Calu3 (cell line): Measurements from ENCODE around the gene EPHA10. TPM values are rescaled to one million over a fixed set of nuclear protein-coding genes. Genes with fewer than 3 reads are reported as not detected.
A peak's percentile ranks its signal among the peaks of the same experiment; 100 is the strongest.

Experiments
- BruUV-seq: library from RNA; stranded (reverse); fragments of 400-500 nt; replicated peaks from 2 replicates; lab custom pipeline; 2021; lab: Mats Ljungman, UMichigan
- CTCF ChIA-PET: fragments of 300-600 bp; sonication (Branson Sonifier 250); formaldehyde crosslinking; loops from one replicate; lab custom pipeline; 2022; ENCODE audit warnings: antibody characterized with exemption; lab: Charles Lee
- DNase-seq: peaks from one replicate; pipeline ENCODE4 v3.0.0; 2022
- H3K27ac Mint-ChIP-seq: one replicate; pipeline ENCODE4 v1.8.0; 2022; ENCODE audit warnings: mixed read lengths; ENCODE audit not compliant: unreplicated experiment
- H3K27me3 Mint-ChIP-seq: one replicate; pipeline ENCODE4 v1.8.0; 2022; ENCODE audit warnings: mixed read lengths; ENCODE audit not compliant: unreplicated experiment
- H3K36me3 Mint-ChIP-seq: one replicate; pipeline ENCODE4 v1.8.0; 2022; ENCODE audit warnings: mild to moderate bottlenecking, moderate library complexity, mixed read lengths; ENCODE audit not compliant: insufficient read depth, unreplicated experiment
- H3K4me1 Mint-ChIP-seq: one replicate; pipeline ENCODE4 v1.8.0; 2022; ENCODE audit warnings: mild to moderate bottlenecking, low read depth, mixed read lengths; ENCODE audit not compliant: unreplicated experiment
- H3K4me3 Mint-ChIP-seq: one replicate; pipeline ENCODE4 v1.8.0; 2022; ENCODE audit warnings: mild to moderate bottlenecking, low read depth, moderate library complexity, mixed read lengths; ENCODE audit not compliant: unreplicated experiment
- H3K9me3 Mint-ChIP-seq: one replicate; pipeline ENCODE4 v1.8.0; 2022; ENCODE audit warnings: low read depth, mixed read lengths; ENCODE audit not compliant: unreplicated experiment
- intact Hi-C: fragments of 100-400 bp; cut with micrococcal nuclease; formaldehyde crosslinking; loops from one replicate; pipeline ENCODE4 v1.10.0; 2022; ENCODE audit not compliant: unreplicated experiment
- total RNA-seq: library from RNA; stranded (reverse); gene quantifications from 2 replicates; pipeline ENCODE4 v1.2.3, GENCODE V29; 2022
- TF ChIP-seq, protein P1 (sequence below): fragments of 200-600 bp; IDR thresholded peaks from one replicate; pipeline ENCODE4 v1.8.0; 2022; ENCODE audit warnings: antibody characterized with exemption; ENCODE audit not compliant: unreplicated experiment

The EPHA10 gene
- total RNA-seq, 1 experiment from 2014 or later, result 7.8 TPM

DNA sequence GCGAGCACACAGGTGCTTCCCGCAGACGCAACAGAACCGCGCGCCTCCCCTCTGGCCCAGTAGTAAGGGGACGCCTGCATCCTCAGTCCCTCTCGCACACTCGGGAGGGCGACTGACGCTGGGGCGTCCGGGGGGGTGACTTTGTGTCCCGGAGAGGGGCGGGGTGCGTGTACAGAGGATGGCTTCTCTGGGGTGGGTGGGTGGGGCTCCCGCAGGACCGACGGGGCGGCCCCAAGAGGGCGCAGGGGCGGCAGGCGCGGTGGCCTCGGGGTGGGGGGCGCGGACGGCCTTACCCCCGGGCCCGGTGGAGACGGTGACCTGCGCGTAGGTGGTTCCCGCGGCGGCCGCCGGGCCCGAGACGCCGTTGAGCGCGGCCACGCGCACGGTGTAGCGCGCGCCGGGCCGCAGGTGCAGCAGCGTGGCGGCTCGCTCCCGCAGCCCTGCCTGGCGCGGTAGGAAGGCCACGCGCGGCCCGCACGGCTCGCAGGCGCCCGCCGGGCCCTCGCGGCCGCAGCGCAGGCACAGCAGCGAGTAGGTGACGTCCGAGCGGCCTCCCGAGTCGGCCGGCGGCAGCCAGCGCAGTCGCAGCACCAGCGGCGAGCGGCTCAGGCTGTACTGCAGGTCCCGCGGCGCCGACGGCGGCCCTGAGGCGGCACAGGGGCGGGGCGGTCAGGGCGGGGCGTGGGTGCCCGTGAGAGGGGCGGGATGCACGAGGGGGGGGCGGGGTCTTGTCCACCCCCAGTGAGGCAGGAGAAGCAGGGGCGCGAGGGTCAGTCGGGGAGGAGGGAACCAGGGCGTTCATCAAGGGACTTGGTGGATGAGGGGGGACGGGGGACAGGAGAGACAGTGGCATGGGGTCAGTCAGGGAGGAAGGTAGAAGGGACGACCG, 12.1 kb downstream of the EPHA10 start:
- H3K27ac Mint-ChIP-seq, result peak overlapping the region; percentile 50
- CTCF ChIA-PET, result no interaction called here
- H3K27me3 Mint-ChIP-seq, result no peaks in the 10 kb centered on the region
- H3K9me3 Mint-ChIP-seq, result no peaks in the 10 kb centered on the region
- H3K4me3 Mint-ChIP-seq, result peak overlapping the region; percentile 81
- DNase-seq, result peak; percentile 74
- H3K4me1 Mint-ChIP-seq, result no peaks in the 10 kb centered on the region
- intact Hi-C loops, result no loop called here
- H3K36me3 Mint-ChIP-seq, result peaks cover 22% of the 10 kb centered on the region
- no TSS peak for BruUV-seq
- TF ChIP-seq, protein P1, sequence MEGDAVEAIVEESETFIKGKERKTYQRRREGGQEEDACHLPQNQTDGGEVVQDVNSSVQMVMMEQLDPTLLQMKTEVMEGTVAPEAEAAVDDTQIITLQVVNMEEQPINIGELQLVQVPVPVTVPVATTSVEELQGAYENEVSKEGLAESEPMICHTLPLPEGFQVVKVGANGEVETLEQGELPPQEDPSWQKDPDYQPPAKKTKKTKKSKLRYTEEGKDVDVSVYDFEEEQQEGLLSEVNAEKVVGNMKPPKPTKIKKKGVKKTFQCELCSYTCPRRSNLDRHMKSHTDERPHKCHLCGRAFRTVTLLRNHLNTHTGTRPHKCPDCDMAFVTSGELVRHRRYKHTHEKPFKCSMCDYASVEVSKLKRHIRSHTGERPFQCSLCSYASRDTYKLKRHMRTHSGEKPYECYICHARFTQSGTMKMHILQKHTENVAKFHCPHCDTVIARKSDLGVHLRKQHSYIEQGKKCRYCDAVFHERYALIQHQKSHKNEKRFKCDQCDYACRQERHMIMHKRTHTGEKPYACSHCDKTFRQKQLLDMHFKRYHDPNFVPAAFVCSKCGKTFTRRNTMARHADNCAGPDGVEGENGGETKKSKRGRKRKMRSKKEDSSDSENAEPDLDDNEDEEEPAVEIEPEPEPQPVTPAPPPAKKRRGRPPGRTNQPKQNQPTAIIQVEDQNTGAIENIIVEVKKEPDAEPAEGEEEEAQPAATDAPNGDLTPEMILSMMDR, result no peak

DNA sequence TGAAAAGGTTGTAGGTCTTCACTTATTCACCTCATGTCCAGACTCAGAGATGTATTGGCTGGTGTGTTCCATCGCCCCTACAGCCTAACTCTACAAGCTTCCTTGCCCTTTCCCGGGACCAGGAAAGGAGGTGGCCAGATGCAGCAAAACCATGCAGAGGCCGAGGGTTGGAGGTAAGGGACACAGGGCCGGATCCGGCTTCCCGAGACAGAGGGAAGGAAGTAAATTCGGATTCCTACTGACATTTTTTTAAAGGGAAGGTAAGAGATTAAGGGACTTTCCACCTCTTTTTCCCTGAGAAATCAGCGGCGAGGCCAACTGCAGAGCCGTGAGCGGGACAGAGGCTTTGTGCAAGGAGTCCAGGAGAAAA, 12.7 kb downstream of the EPHA10 start:
- TF ChIP-seq, protein P1, result no peak

DNA sequence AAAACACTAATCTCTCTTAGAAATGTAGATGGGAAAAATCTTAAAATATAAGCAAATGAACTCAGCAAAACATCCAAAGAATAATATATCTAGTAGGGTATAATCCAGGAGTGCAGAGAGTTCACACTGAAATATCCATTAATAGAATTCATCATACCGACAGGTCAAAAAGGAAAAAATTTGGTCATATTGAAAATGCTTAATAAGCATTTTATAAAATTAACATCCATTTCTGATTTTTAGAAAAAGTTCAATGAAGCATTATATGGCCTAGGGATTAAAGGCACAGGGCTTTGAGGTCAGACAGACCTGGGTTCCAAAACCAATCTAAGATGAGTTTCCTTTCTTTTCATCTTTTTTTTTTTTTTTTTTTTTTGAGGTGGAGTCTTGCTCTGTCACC, 16.4 kb downstream of the EPHA10 start:
- TF ChIP-seq, protein P1, result no peak
- H3K27me3 Mint-ChIP-seq, result no peaks in the 10 kb centered on the region
- intact Hi-C loops, result no loop called here
- peaks cover 22% of the 10 kb centered on the region for H3K36me3 Mint-ChIP-seq
- peaks cover 3% of the 10 kb centered on the region for H3K9me3 Mint-ChIP-seq
- no peak for DNase-seq
- CTCF ChIA-PET, result no interaction called here
- no peaks in the 10 kb centered on the region for H3K4me1 Mint-ChIP-seq
- no TSS peak for BruUV-seq
- no peak overlapping the region for H3K4me3 Mint-ChIP-seq
- no peak overlapping the region for H3K27ac Mint-ChIP-seq

More for the DNA sequence above, 12.7 kb downstream of the EPHA10 start:
- Mint-ChIP-seq H3K4me3 (peak overlapping the region; percentile 81), H3K27ac (peak overlapping the region; percentile 50), H3K4me1 (no peaks in the 10 kb centered on the region), H3K36me3 (peaks cover 22% of the 10 kb centered on the region), H3K9me3 (no peaks in the 10 kb centered on the region), H3K27me3 (no peaks in the 10 kb centered on the region)
- CTCF ChIA-PET, result no interaction called here
- intact Hi-C loops, result no loop called here
- no TSS peak for BruUV-seq
- DNase-seq, result peak; percentile 12

DNA sequence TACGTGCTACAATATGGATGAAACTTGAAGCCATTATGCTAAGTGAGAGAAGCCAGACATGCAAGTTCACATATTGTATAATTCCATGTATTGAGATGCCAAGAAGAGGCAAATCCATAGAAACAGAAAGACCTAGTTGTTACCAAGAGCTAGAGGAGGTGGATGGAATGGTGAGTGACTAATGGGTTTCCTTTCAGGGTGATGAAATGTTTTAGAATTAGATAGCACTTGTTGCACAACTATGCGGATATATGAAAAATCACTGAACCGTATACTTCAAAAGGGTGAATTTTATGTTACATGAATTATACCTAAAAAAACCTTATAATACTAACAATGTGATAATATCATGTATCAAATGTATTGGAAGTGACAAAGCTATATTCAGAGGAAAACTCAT, 18.1 kb downstream of the EPHA10 start:
- TF ChIP-seq, protein P1, result no peak
- Mint-ChIP-seq H3K9me3 (peaks cover 3% of the 10 kb centered on the region), H3K4me1 (no peaks in the 10 kb centered on the region), H3K27me3 (no peaks in the 10 kb centered on the region), H3K27ac (no peak overlapping the region), H3K4me3 (no peak overlapping the region), H3K36me3 (peaks cover 8% of the 10 kb centered on the region)
- intact Hi-C loops, result no loop called here
- no TSS peak for BruUV-seq
- CTCF ChIA-PET, result interaction anchor here (0.6 kb wide), 1 partner anchor 1281 kb away, joined by 3 read pairs; no protein-coding TSS in a partner anchor
- DNase-seq, result no peak
